ENCODE data around the gene ZNF366.

The ZNF366 gene

GRCh38 chr5:72519111-72519510, 11.9 kb upstream of the ZNF366 start:
- DNase-seq (ENCODE audit: low read depth), result no peak

- no peak for DNase-seq (ENCODE audit: low read depth)
These were observed 10.9 kb upstream of the ZNF366 start for GRCh38 chr5:72518001-72518683.

GRCh38 chr5:72516916-72517315, 9.7 kb upstream of the ZNF366 start:
- DNase-seq (ENCODE audit: low read depth), result no peak

GRCh38 chr5:72515211-72515610, 8.0 kb upstream of the ZNF366 start:
- DNase-seq (ENCODE audit: low read depth), result no peak

- no peak for DNase-seq (ENCODE audit: low read depth)
These were observed 5.3 kb upstream of the ZNF366 start for GRCh38 chr5:72512593-72512860.

GRCh38 chr5:72511774-72512592, 4.8 kb upstream of the ZNF366 start:
- DNase-seq (ENCODE audit: low read depth), result no peak

GRCh38 chr5:72511366-72511765, 4.2 kb upstream of the ZNF366 start:
- no peak for DNase-seq (ENCODE audit: low read depth)

- DNase-seq (ENCODE audit: low read depth), result no peak
These were observed 3.5 kb upstream of the ZNF366 start for GRCh38 chr5:72510610-72511181.

GRCh38 chr5:72509401-72509800, 2.2 kb upstream of the ZNF366 start:
- DNase-seq (ENCODE audit: low read depth), result no peak

- DNase-seq (ENCODE audit: low read depth), result no peak
These were observed 1.3 kb upstream of the ZNF366 start for GRCh38 chr5:72508241-72509170.

- DNase-seq (ENCODE audit: low read depth), result no peak
These were observed 663 bp upstream of the ZNF366 start for GRCh38 chr5:72507907-72508238.

GRCh38 chr5:72506158-72506549, 1.1 kb downstream of the ZNF366 start:
- DNase-seq (ENCODE audit: low read depth), result no peak

- DNase-seq (ENCODE audit: low read depth), result no peak
These were observed 1.6 kb downstream of the ZNF366 start for GRCh38 chr5:72505539-72506157.

- DNase-seq (ENCODE audit: low read depth), result no peak
These were observed 2.2 kb downstream of the ZNF366 start for GRCh38 chr5:72505016-72505415.

- DNase-seq (ENCODE audit: low read depth), result no peak
These were observed 3.2 kb downstream of the ZNF366 start for GRCh38 chr5:72503888-72504491.

- DNase-seq (ENCODE audit: low read depth), result no peak
These were observed 5.7 kb downstream of the ZNF366 start for GRCh38 chr5:72501488-72501887.

GRCh38 chr5:72499730-72500129, 7.5 kb downstream of the ZNF366 start:
- DNase-seq (ENCODE audit: low read depth), result no peak

- no peak for DNase-seq (ENCODE audit: low read depth)
These were observed 8.1 kb downstream of the ZNF366 start for GRCh38 chr5:72499090-72499489.

- no peak for DNase-seq (ENCODE audit: low read depth)
These were observed 8.9 kb downstream of the ZNF366 start for GRCh38 chr5:72498284-72498683.

- no peak for DNase-seq (ENCODE audit: low read depth)
These were observed 9.4 kb downstream of the ZNF366 start for GRCh38 chr5:72497823-72498222.

- no peak for DNase-seq (ENCODE audit: low read depth)
These were observed 11.8 kb downstream of the ZNF366 start for GRCh38 chr5:72495410-72495809.
